ENCODE measurements around the gene KCNQ1.
A peak's percentile ranks its signal among the peaks of the same experiment; 100 is the strongest.

The KCNQ1 gene

DNA sequence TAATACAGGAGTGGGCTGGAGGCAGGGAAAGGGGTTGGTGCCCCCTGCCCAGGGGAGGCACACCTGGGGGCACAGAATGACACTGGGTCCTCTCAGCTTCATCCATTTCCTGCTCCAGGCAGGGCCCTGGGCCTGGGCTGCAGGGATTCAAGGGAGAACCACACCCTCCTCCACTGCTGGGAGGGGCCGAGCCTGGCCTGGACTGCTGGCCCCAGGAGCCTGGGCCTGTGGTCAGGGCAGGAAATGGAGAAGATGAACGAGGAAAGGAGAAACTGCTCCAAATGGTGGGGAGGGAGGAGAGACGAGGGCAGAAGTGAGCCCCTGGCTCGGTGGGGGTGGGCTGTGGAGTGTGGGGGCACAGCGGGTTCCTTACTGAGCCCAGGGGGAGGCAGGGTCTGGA, 293.1 kb downstream of the KCNQ1 start:
- H3K18ac ChIP-seq (ENCODE audit: low read depth in 1 of 2, low read length in 2 of 2), result peak overlapping the region; percentile 13 to 53
- no peak overlapping the region for H3K27ac ChIP-seq (ENCODE audit: low read length, poor library complexity, severe bottlenecking)
- H2AK5ac ChIP-seq (ENCODE audit: low read length, severe bottlenecking), result peak overlapping the region; percentile 79
- H3K9me3 ChIP-seq (ENCODE audit: control insufficient read depth, low read length), result no peaks in the 10 kb centered on the region
- 62% methylated on average over 5 of the region's 5 CpGs for WGBS
- H3K36me3 ChIP-seq (ENCODE audit: control insufficient read depth in 1 of 2, insufficient read depth in 2 of 2, low read depth in 1 of 2, low read length in 2 of 2), result no peaks in the 10 kb centered on the region
- peaks cover 0 to 5% of the 10 kb centered on the region in 2 experiments for H3K27me3 ChIP-seq (ENCODE audit: control insufficient read depth in 1 of 2, insufficient read depth in 1 of 2, low read length in 2 of 2)
- peak overlapping the region; percentile 93 for H4K91ac ChIP-seq (ENCODE audit: low read length)
- H3K4me1 ChIP-seq (ENCODE audit: control insufficient read depth, insufficient read depth, low read depth, low read length), result peaks cover 78% of the 10 kb centered on the region
- H3K14ac ChIP-seq (ENCODE audit: low read length in 2 of 2), result peak overlapping the region in 1 of 2 experiments; percentile 38
- no peak overlapping the region for H2BK5ac ChIP-seq (ENCODE audit: low read depth, low read length, poor library complexity, severe bottlenecking)
- peak overlapping the region; percentile 66 for H2BK15ac ChIP-seq (ENCODE audit: low read depth, poor library complexity, severe bottlenecking)
- peak overlapping the region; percentile 5 to 57 for H3K4ac ChIP-seq (ENCODE audit: low read depth in 1 of 2, low read length in 2 of 2)
- H4K8ac ChIP-seq (ENCODE audit: low read length), result peak overlapping the region; percentile 86
- H2BK120ac ChIP-seq (ENCODE audit: low read depth, low read length), result no peak overlapping the region
- no peaks in the 10 kb centered on the region for H3K79me1 ChIP-seq (replicated peaks; ENCODE audit: low read length, poor library complexity, severe bottlenecking)
- peak overlapping the region; percentile 43 for H3K9ac ChIP-seq (ENCODE audit: low read length)
- H3K4me2 ChIP-seq (ENCODE audit: low read length, poor library complexity, severe bottlenecking), result no peak overlapping the region
- H2AFZ ChIP-seq (ENCODE audit: low read depth, low read length), result peak overlapping the region; percentile 46
- DNase-seq, result no peak
- no peak overlapping the region for H3K4me3 ChIP-seq (ENCODE audit: insufficient read depth in 1 of 2, low read depth in 1 of 2, low read length in 2 of 2)
- H3K23ac ChIP-seq (ENCODE audit: low read length in 2 of 2), result no peak overlapping the region
- peak overlapping the region; percentile 59 to 96 for H2BK12ac ChIP-seq (ENCODE audit: low read length in 2 of 2)

DNA sequence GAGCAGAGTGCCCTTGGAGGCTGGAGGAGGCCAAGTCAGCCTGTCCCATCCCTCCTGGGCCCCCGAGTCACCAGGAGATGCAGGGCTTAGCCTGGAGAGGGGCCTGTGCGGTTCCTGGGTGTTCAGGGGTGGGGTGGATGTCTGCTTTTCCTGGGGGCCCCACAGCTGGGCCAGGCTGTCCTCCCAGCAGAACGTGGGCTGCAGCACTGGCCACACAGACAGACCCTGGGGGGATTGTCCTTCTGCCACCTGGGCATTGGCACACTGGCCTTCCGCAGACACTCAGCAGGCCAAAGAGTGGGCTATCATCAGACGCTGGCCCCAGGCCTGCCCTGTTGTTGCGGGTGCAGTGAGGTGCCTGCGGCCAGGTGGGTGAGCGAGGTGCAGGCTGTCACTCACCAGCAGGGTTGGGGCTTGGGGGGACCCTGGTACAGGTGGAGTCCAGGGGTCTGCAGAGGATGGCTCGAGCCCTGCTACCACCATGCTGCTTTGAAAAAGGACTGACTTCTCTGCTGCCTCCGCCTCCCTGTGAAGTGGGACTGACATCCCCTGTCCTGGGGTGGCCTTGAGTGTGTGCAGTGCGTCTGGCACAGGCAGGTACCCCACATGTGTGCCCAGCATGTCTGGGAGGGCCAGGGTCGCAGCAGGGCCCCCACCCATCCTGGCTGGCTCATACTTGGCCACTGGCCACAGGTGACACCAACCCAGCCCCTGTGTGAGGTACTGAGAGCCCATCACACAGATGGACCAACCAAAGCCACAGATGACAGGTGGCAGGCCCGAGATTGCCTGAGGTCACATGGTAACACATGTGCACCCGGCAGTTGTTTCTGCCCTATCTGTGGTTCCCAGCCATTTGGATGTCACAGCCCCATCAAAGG, 294.0 kb downstream of the KCNQ1 start:
- WGBS, result 92% methylated on average over 14 of the region's 14 CpGs
- H3K79me1 ChIP-seq (replicated peaks; ENCODE audit: low read length, poor library complexity, severe bottlenecking), result no peaks in the 10 kb centered on the region

DNA sequence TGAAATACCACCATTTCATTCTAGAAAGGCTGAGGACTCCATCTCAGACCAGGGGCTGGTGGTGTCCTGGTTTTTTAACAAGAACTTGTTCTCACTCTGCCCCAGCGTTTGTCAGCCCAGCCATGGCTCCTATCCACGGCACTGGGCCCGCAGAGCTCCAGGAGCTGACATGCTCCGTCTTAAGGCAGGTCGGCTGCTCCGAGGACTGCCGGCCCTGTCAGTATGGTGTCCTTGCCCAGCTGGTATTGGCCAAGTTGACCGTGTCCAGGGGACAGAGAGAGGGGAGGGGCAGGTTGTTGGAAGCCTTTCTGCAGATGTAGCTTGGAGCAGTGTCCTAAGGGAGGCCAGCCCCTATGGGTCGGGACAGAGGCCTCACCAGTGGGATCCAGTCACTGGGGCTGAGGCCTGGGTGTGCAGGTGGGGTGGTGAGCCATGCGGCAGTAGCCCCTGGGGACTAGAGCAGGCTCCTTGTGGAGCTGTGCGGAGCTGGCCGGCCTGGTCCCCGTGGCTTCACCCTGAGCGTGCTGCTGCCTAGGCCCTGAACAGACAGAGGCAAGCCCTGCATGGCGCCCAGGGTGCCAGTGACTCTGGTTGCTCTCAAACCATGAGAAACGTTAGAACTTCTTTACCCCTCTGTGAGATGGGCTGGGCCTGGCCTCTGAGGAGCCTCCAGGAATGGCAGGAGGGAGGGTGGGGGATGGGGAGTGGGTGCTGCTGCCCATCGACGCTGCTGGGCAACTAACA, 294.9 kb downstream of the KCNQ1 start:
- DNase-seq, result no peak
- Histone ChIP-seq H2BK15ac (ENCODE audit: low read depth, poor library complexity, severe bottlenecking) (no peak overlapping the region), H3K27me3 (ENCODE audit: control insufficient read depth in 1 of 2, insufficient read depth in 1 of 2, low read length in 2 of 2) (no peaks in the 10 kb centered on the region), H2AFZ (ENCODE audit: low read depth, low read length) (no peak overlapping the region), H3K4ac (ENCODE audit: low read depth in 1 of 2, low read length in 2 of 2) (no peak overlapping the region), H3K18ac (ENCODE audit: low read depth in 1 of 2, low read length in 2 of 2) (peak overlapping the region; percentile 7 to 26), H3K4me1 (ENCODE audit: control insufficient read depth, insufficient read depth, low read depth, low read length) (peaks cover 68% of the 10 kb centered on the region), H2BK5ac (ENCODE audit: low read depth, low read length, poor library complexity, severe bottlenecking) (no peak overlapping the region), H2AK5ac (ENCODE audit: low read length, severe bottlenecking) (peak overlapping the region; percentile 47), H3K36me3 (ENCODE audit: control insufficient read depth in 1 of 2, insufficient read depth in 2 of 2, low read depth in 1 of 2, low read length in 2 of 2) (no peaks in the 10 kb centered on the region), H3K9me3 (ENCODE audit: control insufficient read depth, low read length) (no peaks in the 10 kb centered on the region), H3K79me1 (replicated peaks; ENCODE audit: low read length, poor library complexity, severe bottlenecking) (no peaks in the 10 kb centered on the region), H2BK120ac (ENCODE audit: low read depth, low read length) (no peak overlapping the region), H3K23ac (ENCODE audit: low read length in 2 of 2) (no peak overlapping the region), H2BK12ac (ENCODE audit: low read length in 2 of 2) (peak overlapping the region in 1 of 2 experiments; percentile 8), H3K27ac (ENCODE audit: low read length, poor library complexity, severe bottlenecking) (no peak overlapping the region), H3K4me3 (ENCODE audit: insufficient read depth in 1 of 2, low read depth in 1 of 2, low read length in 2 of 2) (no peak overlapping the region), H3K4me2 (ENCODE audit: low read length, poor library complexity, severe bottlenecking) (no peak overlapping the region), H3K9ac (ENCODE audit: low read length) (no peak overlapping the region), H4K91ac (ENCODE audit: low read length) (peak overlapping the region; percentile 53), H4K8ac (ENCODE audit: low read length) (no peak overlapping the region), H3K14ac (ENCODE audit: low read length in 2 of 2) (peak overlapping the region in 1 of 2 experiments; percentile 63)
- 96% methylated on average over 16 of the region's 18 CpGs for WGBS

More for the DNA sequence above, 294.0 kb downstream of the KCNQ1 start:
- Histone ChIP-seq H3K9ac (ENCODE audit: low read length) (peak overlapping the region; percentile 43), H2BK12ac (ENCODE audit: low read length in 2 of 2) (peak overlapping the region in 1 of 2 experiments; percentile 96), H2BK5ac (ENCODE audit: low read depth, low read length, poor library complexity, severe bottlenecking) (no peak overlapping the region), H3K4me1 (ENCODE audit: control insufficient read depth, insufficient read depth, low read depth, low read length) (peaks cover 76% of the 10 kb centered on the region), H3K36me3 (ENCODE audit: control insufficient read depth in 1 of 2, insufficient read depth in 2 of 2, low read depth in 1 of 2, low read length in 2 of 2) (no peaks in the 10 kb centered on the region), H3K14ac (ENCODE audit: low read length in 2 of 2) (peak overlapping the region in 1 of 2 experiments; percentile 5), H4K8ac (ENCODE audit: low read length) (peak overlapping the region; percentile 86), H3K23ac (ENCODE audit: low read length in 2 of 2) (no peak overlapping the region), H3K4me3 (ENCODE audit: insufficient read depth in 1 of 2, low read depth in 1 of 2, low read length in 2 of 2) (no peak overlapping the region), H3K18ac (ENCODE audit: low read depth in 1 of 2, low read length in 2 of 2) (peak overlapping the region; percentile 38 to 53), H3K9me3 (ENCODE audit: control insufficient read depth, low read length) (no peaks in the 10 kb centered on the region), H3K4ac (ENCODE audit: low read depth in 1 of 2, low read length in 2 of 2) (peak overlapping the region in 1 of 2 experiments; percentile 60), H3K4me2 (ENCODE audit: low read length, poor library complexity, severe bottlenecking) (no peak overlapping the region), H4K91ac (ENCODE audit: low read length) (peak overlapping the region; percentile 93), H2AFZ (ENCODE audit: low read depth, low read length) (no peak overlapping the region), H3K27ac (ENCODE audit: low read length, poor library complexity, severe bottlenecking) (no peak overlapping the region), H2BK120ac (ENCODE audit: low read depth, low read length) (no peak overlapping the region), H2AK5ac (ENCODE audit: low read length, severe bottlenecking) (peak overlapping the region; percentile 79), H2BK15ac (ENCODE audit: low read depth, poor library complexity, severe bottlenecking) (peak overlapping the region; percentile 66), H3K27me3 (ENCODE audit: control insufficient read depth in 1 of 2, insufficient read depth in 1 of 2, low read length in 2 of 2) (peaks cover 0 to 5% of the 10 kb centered on the region in 2 experiments)
- DNase-seq, result no peak

All from mesenchymal stem cell (in vitro differentiated cells and primary cell).